HCEC 1CT (cell line): ENCODE data around the gene SLN.
"Not testable (repeated sequence)": the region's sequence is repeated elsewhere in the genome, so short reads cannot be mapped to it uniquely, and the experiment has no call there.

Experiments
- DNase-seq: peaks from one replicate; pipeline ENCODE4 v3.0.0-alpha.2; 2017

SLN gene

GRCh38 chr11:107711861-107712755 lies at the start of gene SLN:
SLN (minus strand) TSS chr11:107712056.
- no peak for DNase-seq

GRCh38 chr11:107758719-107759355 lies 47.0 kb upstream of the SLN start:
- DNase-seq: not testable (repeated sequence)

- DNase-seq: no peak
Observed at GRCh38 chr11:107757661-107758060, 45.8 kb upstream of the SLN start.

GRCh38 chr11:107756553-107756952 lies 44.7 kb upstream of the SLN start:
- no peak for DNase-seq

GRCh38 chr11:107752949-107753822 lies 41.3 kb upstream of the SLN start:
- peak; percentile 15 for DNase-seq

- DNase-seq: no peak
Observed at GRCh38 chr11:107752508-107752907, 40.7 kb upstream of the SLN start.

- no peak for DNase-seq
Observed at GRCh38 chr11:107751082-107751481, 39.2 kb upstream of the SLN start.

GRCh38 chr11:107750313-107750712 lies 38.5 kb upstream of the SLN start:
- DNase-seq: no peak

GRCh38 chr11:107747622-107748021 lies 35.8 kb upstream of the SLN start:
- DNase-seq: no peak

- no peak for DNase-seq
Observed at GRCh38 chr11:107744736-107745135, 32.9 kb upstream of the SLN start.

- no peak for DNase-seq
Observed at GRCh38 chr11:107743191-107743590, 31.3 kb upstream of the SLN start.

- DNase-seq: no peak
Observed at GRCh38 chr11:107741044-107741823, 29.4 kb upstream of the SLN start.

GRCh38 chr11:107740271-107740670 lies 28.4 kb upstream of the SLN start:
- peak; percentile 52 for DNase-seq

GRCh38 chr11:107736546-107736945 lies 24.7 kb upstream of the SLN start:
- no peak for DNase-seq

GRCh38 chr11:107733518-107733917 lies 21.7 kb upstream of the SLN start:
- DNase-seq: peak; percentile 64

GRCh38 chr11:107732689-107733051 lies 20.8 kb upstream of the SLN start:
- no peak for DNase-seq

GRCh38 chr11:107731941-107732688 lies 20.3 kb upstream of the SLN start:
- DNase-seq: no peak

- no peak for DNase-seq
Observed at GRCh38 chr11:107722662-107723061, 10.8 kb upstream of the SLN start.

- no peak for DNase-seq
Observed at GRCh38 chr11:107721207-107721606, 9.4 kb upstream of the SLN start.

- DNase-seq: no peak
Observed at GRCh38 chr11:107720303-107720774, 8.5 kb upstream of the SLN start.

GRCh38 chr11:107719557-107720302 lies 7.9 kb upstream of the SLN start:
- DNase-seq: no peak
